T1000 (cell line): ENCODE measurements around the gene LYG2.
"Not testable (repeated sequence)": the region's sequence is repeated elsewhere in the genome, so short reads cannot be mapped to it uniquely, and the experiment has no call there.

ENCODE experiments used
- DNase-seq: peaks from one replicate; lab custom pipeline; 2025; ENCODE audit warnings: mixed read lengths; lab: John Stamatoyannopoulos, UW

Gene LYG2

DNA sequence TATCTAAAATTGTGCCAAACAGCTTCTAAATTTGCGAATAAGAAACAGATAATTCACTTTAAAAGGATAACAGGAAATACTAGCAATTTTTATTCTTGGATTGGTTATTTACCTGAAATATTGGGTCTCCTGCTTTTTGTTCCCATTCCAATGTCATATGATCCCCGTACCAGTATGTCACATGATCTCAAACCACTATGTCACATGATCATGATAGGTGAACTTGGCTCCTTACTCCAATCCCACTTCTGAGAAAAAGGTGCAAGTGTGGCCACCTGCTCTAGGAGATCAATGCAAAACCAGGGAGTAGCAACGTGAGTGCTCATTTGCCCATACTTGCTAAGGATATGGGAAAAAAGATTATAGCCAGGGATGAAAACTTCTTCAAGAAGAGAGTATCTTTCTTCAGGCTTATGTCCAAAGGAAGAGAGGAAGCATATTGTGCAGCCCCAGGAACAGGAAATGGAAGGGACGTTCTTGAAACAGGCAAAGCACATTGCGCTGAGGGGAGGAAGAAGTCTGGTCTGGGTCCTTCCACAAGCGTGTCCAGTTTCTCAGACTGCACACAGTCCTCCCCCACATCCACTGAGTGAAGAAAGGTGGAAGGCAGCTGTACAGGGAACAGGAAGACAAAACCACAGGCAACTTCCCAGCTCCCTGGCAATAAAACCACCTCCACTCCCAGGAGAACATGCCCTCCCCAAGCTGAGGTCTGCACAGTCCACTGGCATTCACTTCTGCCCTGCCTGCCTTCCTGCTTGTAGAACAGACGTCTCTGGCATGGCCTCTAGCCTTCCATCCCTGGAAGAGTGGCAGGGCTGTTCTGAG is at the start of gene LYG2:
Gene LYG2, minus strand, starts transcription at position 176 of the 828 bp plus-strand sequence. CDS start 1,406 bp downstream, outside the sequence.
- no peak for DNase-seq

GRCh38 chr2:99301097-99301496 is 45.6 kb upstream of the LYG2 start, which contains the start of gene LYG1:
Gene LYG1 (minus strand): TSS chr2:99301197. CDS start chr2:99295670, 5,527 bp downstream.
- DNase-seq, result not testable (repeated sequence)

DNA sequence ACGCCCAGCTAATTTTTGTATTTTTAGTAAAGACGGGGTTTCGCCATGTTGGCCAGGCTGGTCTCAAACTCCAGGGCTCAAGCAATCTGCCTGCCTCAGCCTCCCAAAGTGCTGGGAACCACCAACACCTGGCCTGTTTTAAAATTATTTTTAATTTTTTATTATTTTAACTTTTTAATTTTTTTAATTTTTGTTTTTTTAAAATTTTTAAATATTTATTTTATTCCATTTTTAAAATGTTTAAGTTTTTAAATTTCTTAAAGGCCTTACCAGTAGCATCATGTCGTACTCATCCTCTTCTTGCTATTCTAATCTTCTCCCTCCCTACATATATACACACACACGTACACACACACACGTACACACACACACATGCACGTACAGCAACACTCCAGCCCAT is 44.1 kb upstream of the LYG2 start:
- DNase-seq, result no peak

DNA sequence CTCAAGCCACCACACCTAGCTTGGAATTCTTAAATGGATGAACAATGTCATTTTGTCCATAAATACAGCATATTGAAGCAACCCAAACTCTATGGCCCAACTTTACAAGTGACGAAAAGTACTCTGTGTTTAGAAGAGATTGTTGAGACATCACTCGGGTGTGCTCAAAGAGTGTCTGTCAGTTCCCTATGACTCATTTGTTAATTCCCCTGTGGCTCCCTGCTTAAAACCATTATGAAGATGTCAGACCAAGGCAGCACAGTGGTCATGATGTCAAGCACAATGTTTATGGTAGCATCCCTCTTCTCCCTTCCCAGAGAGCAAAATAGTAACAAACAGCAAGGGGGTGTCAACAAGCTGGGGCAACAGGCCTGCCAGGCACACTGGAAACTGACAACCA is 42.5 kb upstream of the LYG2 start:
- DNase-seq, result no peak

- no peak for DNase-seq
Measured at GRCh38 chr2:99285526-99285925, 30.1 kb upstream of the LYG2 start.

DNA sequence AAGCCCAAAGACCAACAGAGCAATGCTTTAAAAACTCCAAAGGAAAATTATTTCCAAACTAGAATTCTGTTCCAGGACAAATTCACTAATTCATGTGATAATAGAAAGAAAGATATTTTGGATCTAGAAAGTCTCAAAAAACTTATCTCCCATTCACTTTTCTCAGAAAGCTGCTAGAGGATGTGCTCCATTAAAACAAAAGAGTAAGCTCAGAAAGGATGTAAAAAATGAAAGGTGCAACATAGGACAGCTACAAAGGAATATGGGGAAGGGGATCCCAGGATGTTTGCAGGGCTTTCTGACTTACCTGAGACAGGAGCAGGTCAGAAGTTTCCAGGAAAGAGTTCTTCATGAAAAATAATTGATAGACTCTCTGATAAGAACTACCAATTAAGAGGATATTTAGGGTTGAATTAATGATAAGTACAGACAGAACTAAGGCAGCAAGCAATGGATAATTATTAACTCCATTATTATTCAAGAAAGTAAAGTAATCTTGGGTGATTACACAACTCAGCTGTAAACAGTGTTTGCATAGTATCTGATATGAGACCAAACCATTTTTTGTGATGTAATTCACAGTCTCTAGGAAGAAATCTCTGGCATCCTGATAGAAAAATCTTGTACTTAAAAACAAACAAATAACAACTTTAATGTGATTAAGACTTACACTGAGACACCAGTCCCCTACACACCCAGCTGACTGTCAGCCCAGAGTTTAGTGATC is 24.7 kb upstream of the LYG2 start:
- DNase-seq, result no peak

GRCh38 chr2:99278793-99279291 is 23.4 kb upstream of the LYG2 start:
- peak; percentile 25 for DNase-seq

DNA sequence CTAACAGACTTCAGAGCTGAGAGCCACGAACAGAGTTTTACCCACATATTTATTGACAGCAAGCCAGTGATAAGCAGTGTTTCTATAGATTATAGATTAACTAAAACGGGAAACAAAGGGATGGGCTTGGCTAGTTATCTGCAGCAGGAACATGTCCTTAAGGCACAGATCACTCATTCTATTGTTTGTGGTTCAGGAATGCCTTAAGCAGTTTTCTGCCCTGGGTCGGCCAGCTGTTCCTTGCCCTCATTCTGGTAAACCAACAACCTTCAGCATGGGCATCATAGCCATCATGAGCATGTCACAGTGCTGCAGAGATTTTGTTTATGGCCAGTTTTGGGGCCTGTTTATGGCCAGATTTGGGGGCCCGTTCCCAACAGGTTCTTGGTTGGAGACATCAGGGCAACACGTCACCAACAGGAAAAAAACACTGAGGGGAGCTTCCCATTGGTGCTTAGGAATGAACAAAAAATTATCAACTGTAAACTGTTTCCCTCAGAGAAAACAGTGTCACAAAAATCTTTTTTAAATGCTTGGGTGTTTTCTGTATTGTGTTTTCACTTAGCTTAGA is 22.8 kb upstream of the LYG2 start:
- not testable (repeated sequence) for DNase-seq

DNA sequence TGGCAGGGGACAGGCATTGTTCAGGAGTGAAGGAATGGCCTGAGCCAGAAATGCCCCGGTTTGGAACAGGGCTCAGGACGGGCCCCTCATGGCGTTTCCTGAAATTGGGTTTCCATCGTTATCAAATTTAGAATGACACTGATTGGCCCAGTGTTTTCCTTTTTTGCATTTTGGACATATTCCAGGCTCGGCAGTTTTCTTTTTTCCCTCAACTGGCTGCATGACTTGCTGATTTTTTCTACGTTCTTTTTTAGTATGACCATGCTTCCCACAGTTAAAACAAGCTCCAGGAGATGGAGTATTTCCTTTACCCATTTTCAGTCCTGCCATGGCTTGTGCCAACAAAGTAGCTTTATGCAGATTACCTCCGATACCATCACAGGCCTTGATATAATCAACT is 20.4 kb upstream of the LYG2 start:
- DNase-seq, result no peak

- no peak for DNase-seq
Measured at GRCh38 chr2:99261242-99261641, 5.8 kb upstream of the LYG2 start.

- DNase-seq, result no peak
Measured at GRCh38 chr2:99260184-99260583, 4.7 kb upstream of the LYG2 start.

- DNase-seq, result no peak
Measured at GRCh38 chr2:99259465-99259864, 4.0 kb upstream of the LYG2 start.

DNA sequence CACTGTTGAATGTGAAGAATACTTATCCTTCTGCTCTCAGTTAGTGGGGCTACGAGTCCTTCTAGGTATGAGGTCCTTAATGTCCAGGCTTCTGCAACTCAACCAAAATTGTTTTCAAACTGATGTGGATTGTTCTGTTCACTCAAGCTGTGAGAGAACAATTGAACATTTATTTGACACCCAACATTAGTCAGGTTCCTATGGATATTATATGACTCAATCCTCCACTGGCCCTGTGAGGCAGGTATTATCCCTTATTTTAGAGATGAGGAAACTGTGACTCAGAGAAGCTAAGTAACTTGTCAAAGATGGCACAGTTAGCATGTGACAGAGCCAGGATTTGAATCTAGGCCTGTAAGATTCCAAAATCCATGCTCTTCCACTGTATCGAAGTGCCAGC is 1.2 kb upstream of the LYG2 start:
- no peak for DNase-seq

- no peak for DNase-seq
Measured at GRCh38 chr2:99249951-99250350, 5.5 kb downstream of the LYG2 start.

DNA sequence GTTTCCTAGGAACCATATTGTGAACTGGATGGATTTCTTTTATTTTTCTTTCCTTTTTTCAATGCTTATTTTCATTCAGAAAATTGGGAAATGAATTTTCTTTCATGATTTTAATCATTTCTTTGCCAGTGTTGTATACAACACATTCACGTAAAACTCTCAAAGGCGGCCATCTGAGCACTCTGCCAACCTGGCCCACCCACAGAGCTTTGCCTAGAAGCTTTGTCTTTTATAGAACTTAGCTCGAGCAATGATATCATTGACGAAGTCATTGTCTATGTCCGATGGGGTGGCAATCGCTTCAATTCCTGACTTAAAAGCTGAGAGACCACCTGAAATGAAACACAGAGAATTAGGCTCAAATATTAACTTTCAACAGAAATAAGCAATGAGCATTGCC is 13.3 kb downstream of the LYG2 start:
- DNase-seq, result no peak

- no peak for DNase-seq
Measured at GRCh38 chr2:99240431-99240830, 15.0 kb downstream of the LYG2 start.

DNA sequence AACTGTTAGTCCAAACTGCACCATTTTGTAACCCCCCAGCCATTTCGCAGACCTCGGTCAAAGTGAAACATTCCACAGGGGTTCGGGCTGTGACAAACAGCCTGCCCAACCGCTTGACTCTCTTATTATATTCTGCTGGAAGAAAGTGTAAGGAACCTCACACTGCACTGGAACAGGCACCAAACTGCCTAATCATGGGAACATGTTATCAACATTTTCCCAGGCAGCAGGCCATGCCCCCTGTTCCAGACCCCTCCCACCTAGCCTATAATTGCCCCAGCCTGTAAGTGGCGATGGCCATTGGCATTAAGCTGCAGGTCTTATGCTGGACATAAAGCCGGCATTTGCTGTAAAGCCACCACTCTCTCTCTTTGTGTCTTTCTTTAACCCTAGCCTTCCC is 16.9 kb downstream of the LYG2 start:
- DNase-seq, result no peak

GRCh38 chr2:99233177-99233576 is 22.3 kb downstream of the LYG2 start:
- not testable (repeated sequence) for DNase-seq

GRCh38 chr2:99217929-99218501 is 37.5 kb downstream of the LYG2 start:
- DNase-seq, result no peak

- no peak for DNase-seq
Measured at GRCh38 chr2:99216096-99216495, 39.4 kb downstream of the LYG2 start.

DNA sequence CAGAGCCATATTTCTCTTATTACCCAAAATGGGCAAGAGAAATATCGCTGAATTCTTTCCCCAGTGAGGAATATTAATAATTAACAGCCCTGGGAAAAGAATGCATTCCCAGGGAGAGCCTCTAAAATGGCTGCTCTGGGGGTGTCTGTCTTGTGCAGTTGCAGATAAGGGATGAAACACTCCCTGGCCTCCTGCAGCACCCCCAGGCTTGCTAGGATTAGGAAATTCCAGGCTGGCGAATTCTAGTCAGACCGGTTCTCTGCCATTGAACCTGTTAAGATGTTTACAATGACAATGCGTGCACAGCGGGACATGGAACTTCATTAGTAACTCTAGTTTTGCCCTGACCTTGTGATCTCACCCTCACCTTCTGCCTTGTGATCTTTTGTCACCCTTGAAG is 50.0 kb downstream of the LYG2 start:
- DNase-seq, result no peak

DNA sequence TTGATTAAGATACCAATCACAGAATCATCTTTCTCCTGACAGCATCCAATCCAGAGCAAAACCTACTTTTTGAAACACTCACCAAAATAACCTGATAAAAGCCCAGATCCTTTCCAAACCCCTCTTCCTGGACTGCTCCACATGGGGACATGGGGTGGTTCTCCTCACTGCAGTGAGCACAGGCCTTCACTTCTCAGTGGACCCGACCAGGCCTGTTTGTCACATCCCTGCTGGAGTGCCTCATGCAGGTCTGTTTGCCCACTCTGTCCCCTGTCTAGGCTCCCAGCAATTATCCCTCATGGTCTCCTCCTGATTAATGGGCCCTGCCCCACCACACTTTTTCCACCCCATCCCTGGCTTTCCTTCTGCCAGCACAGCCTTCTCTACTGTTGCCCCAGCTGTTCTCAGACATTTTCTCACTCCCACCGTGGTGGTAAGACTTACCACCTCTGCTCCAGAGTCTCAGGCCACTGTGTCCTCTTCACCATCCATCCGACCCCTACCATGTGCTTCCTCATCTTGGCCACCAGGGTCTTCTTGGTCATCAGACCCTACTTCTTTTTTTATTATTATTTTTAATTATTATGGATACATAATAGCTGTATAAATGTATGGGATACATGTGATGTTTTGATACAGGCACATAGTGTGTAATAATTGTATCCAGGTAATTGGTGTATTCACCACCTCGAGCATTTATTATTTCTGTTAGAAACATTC is 53.3 kb downstream of the LYG2 start:
- DNase-seq, result no peak
